NCI-H2029 treated with DMSO at 0.1 percent for 48 hours (cell line): Measurements from ENCODE around the gene SMARCA1.

Experiments used
- DNase-seq: peaks from one replicate; lab custom pipeline; 2025; lab: John Stamatoyannopoulos, UW

Gene SMARCA1

DNA sequence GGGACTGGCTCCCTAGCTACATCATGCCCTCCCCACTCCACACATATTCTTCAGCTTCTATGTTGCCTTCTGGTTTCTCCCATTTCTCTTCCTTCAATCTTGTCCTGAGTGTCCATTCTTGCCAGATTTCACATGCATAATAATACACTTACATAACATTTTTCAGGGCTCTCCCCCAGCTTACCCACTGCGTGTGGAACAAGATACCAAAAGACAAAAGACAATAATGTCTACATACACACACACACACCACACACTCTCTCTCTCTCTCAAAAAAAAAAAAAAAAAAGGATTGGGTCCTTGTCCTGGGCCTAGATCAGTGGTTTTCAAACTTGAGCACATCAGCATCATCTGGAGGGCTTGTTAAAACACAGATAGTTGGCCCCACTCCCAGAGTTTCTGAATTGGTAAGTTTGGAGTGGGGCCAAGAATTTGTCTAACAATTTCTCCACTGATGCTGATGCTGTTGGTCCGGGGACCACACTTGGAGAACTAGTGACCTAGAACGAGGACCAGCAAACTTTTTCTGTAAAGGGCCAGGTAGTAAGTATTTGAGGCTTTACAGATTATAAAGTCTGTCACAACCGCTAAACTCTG is 6.5 kb upstream of the SMARCA1 start:
- DNase-seq: peak; percentile 49

DNA sequence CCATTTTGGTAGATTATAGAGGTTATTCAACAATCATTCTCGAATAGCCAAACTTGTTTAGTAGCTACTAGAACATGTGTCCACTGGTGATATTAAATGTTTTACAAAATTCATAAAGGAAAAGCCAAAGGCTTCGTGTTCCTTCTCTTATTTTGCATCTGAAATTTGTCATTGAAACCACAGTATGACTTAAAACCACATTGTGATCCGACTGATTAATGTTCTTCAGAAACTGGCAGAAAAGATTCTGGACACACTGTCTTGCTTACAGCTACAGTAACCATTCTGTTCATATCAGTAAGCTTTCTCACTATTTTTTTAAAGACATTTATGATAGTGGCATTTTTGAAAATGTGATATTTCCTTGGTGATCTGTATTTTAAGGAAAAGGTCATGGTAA is 2.6 kb upstream of the SMARCA1 start:
- DNase-seq: no peak

DNA sequence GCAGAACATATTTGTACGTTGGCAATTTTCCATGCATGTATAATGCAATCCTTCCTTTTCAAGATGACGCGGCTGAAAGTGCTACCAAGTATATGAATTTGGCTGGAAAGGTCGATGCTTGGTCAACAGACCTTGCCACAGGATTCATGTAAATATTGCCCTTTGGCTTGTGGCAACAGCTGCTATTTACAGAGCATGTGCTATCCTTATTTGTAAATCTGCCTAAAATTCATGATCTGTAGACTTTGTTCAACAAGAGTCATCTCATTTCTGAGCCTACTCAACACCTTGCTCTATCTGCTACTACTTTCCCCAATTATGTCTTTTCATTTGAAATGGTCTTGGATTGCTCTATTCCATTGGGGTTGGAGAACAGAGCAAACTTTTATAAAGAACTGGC is 1.9 kb upstream of the SMARCA1 start:
- DNase-seq: no peak

DNA sequence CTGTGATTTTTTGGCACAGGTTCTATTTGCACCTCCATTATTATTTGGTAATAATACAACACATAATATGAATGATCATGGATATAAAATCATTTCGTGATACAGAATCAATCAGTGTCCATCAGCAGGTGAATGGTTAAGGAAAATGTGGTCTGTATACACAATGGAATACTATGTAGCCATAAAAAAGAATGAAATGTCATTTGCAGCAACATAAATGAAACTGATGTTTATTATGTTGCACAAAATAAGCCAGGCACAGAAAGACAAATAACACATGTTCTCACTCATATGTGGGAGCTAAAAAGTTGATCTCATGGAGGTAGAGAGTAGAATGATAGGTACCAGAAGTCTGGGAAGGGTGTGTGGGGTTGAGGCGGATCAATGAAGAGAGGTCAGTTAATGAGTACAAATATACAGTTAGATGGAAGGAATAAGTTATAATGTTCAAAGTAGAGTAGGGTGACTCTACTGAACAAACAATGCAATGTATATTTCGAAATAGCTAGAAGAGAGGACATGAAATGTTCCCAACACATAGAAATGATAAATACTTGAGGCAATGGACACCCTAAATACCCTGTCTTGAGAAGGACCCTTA is 1.1 kb upstream of the SMARCA1 start:
- no peak for DNase-seq

DNA sequence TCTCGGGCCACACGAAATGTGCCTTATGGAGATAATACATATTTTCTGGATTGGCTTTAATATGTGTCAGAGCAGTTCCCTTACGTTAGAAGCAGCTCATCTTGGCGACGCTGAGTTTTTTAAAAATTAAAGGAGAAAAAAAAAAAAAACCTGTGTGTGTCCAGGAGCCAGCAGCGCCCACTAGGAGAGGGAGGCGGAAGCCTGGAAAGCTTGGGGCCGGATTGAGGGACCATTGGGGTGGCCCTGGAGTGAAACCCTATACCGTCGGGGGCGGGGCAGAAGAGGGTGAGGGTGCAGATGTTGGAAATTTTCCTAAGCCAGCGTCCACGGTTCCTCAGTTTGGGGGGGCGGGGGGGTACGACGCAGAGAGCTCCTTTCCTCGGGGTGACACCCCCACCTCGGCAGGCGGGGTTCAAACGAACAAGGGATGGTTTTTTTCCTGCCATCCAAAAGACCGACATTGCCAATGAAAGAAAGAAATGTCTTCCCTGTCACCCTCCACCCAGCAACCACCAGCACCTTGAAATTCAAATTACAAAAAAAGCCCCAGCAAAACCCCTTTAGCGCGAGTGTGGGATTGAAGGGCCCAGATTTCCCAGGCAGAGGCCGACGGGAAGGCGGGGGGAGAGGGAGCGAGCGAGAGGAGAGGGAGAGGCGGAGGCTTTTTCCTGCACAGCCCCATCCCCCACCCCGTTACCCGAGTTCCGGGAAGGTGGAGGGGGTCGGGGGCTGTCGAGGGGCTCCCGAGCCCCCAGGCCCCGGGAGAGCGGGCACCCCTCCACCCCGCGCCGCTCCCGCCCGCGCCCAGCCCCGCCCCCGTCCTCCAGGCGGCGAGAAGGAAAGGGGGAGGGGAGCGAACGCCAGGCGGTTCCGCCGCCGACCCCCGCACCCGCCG is 859 bp downstream of the SMARCA1 start:
- DNase-seq: peak; percentile 3

- no peak for DNase-seq
These were observed 3.1 kb downstream of the SMARCA1 start for GRCh38 chrX:129520151-129520550.

GRCh38 chrX:129516402-129516801 is 6.9 kb downstream of the SMARCA1 start:
- DNase-seq: no peak

GRCh38 chrX:129512409-129512808 is 10.9 kb downstream of the SMARCA1 start:
- no peak for DNase-seq

DNA sequence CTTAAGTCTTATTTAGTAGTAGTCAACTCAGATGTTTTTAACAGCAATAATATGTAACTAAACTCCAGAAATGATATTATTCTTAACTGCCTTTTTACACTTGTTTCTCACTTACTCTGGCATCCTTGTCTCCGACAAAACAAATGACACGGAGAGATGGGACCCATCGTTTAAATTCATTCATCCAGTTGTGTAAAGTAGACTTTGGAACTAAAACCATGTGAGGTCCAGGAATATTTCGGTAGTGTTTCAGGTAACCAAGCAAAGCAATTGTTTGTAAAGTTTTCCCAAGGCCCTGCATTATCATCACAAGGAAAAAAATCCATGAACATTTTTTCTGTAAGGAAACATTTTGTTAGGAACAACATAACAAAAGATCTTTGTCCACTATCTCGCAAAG is 11.6 kb downstream of the SMARCA1 start:
- no peak for DNase-seq

DNA sequence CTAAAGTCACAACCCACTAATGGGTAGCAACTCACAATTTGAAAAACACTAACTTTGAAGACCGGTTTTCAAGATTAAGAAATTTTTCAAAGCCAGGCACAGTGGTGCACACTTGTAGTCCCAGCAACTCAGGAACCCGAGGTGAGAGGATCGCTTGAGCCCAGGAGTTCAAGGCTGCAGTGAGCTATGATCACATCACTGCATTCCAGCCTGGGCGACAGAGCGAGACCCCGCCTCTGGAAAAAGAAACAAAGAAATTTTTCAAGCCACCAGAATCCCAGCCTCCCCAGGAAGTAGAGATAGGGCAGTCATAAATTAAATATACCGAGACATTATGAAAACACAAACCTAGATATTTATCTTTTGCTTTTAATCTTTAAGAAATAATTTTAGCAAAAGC is 13.0 kb downstream of the SMARCA1 start:
- DNase-seq: no peak

- no peak for DNase-seq
These were observed 26.0 kb downstream of the SMARCA1 start for GRCh38 chrX:129497146-129497843.

GRCh38 chrX:129496625-129497024 is 26.7 kb downstream of the SMARCA1 start:
- DNase-seq: no peak

GRCh38 chrX:129495900-129496299 is 27.4 kb downstream of the SMARCA1 start:
- DNase-seq: no peak

GRCh38 chrX:129494887-129495286 is 28.4 kb downstream of the SMARCA1 start:
- DNase-seq: no peak

DNA sequence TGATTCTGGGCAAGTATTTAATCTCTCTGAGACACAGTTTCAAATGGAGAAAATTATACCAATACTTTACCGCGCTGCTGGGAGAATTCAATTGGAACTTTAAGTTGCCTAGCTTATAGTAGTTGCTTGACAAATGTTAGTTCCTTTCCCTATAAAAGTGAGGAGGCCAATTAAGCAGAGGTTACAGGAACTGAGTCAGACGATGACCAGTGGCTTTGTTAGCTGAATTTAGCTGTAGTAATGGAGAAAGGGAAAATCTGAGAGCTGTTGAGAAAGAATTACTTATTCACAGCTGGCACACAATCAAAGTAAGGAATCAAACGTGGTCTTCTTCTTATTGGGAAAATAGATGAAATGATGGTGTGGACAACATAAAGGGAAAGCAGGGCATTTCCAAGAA is 29.6 kb downstream of the SMARCA1 start:
- DNase-seq: no peak

- DNase-seq: no peak
These were observed 33.0 kb downstream of the SMARCA1 start for GRCh38 chrX:129490330-129490729.

GRCh38 chrX:129488359-129488758 is 34.9 kb downstream of the SMARCA1 start:
- DNase-seq: no peak

DNA sequence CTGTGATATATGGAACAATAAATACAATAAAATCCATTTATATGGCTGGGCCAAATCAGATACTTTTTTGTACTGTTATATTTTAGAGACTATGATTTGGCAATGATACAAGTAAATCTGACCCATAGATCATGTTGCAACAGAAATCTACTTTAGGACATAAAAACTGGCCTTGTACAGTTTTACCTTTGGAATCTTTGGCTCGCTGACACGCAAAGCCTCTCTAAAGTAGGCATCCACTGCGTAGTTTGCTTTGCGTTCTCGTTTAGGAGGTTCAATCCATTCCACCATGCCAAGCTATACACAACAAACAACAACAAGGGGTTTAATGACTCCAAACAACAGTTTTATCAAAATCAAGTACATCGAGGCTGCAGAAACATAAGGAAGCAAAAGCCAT is 42.4 kb downstream of the SMARCA1 start:
- no peak for DNase-seq

GRCh38 chrX:129478516-129478915 is 44.8 kb downstream of the SMARCA1 start:
- DNase-seq: no peak

DNA sequence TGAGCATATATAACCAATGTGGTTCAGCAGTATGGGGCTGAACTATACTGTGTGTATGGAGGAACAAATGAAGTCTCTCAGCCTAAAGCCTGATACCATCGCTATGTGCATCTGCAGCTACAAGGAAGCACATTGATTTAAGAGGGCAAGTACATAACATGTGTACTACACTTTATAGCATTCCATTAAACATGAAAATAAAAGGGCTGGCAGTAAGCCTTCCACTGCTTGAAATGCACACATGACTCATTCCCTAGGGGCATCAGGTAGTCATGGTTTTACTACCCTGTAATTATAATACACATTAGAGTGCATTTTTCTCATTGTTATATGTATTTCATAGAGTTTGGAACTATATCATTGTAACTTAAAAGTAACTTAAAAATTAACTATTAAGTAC is 51.2 kb downstream of the SMARCA1 start:
- DNase-seq: no peak

GRCh38 chrX:129462707-129463106 is 60.6 kb downstream of the SMARCA1 start:
- no peak for DNase-seq

- DNase-seq: no peak
These were observed 61.4 kb downstream of the SMARCA1 start for GRCh38 chrX:129461801-129462456.
